Cardiac muscle cell (in vitro differentiated cells and primary cell): Measurements from ENCODE around the gene SPATA9. TPM values are rescaled to one million over a fixed set of nuclear protein-coding genes. Genes with fewer than 3 reads are reported as not detected.

Experiments
- DNase-seq, 2 donors: peaks; one replicate each; pipeline versions ENCODE4 v3.0.0 to v3.0.0-alpha.2; 2010 to 2017; ENCODE audit warnings: low read depth in 1 of 2, low spot score in 1 of 2
- H3K27ac ChIP-seq: fragments of 200-600 bp; sonication (generic); 2 replicates; pipeline ENCODE4 v1.5.1; 2016
- H3K27me3 ChIP-seq: fragments of 200-600 bp; sonication (generic); 2 replicates; pipeline ENCODE4 v1.6.0; 2016; ENCODE audit warnings: control low read depth
- H3K36me3 ChIP-seq: fragments of 200-600 bp; sonication (generic); 2 replicates; pipeline ENCODE4 v1.5.1; 2016; ENCODE audit warnings: control low read depth
- H3K4me1 ChIP-seq: fragments of 200-600 bp; sonication (generic); 2 replicates; pipeline ENCODE4 v1.8.1; 2017; ENCODE audit warnings: low read depth, mild to moderate bottlenecking, mixed run types
- H3K4me3 ChIP-seq: fragments of 200-600 bp; sonication (generic); 2 replicates; pipeline ENCODE4 v1.5.1; 2016; ENCODE audit warnings: mild to moderate bottlenecking
- H3K9me3 ChIP-seq: fragments of 200-600 bp; sonication (generic); 2 replicates; pipeline ENCODE4 v1.5.1; 2017; ENCODE audit warnings: low read depth, mild to moderate bottlenecking, control low read depth
- CTCF ChIP-seq: IDR thresholded peaks from 2 replicates; pipeline ENCODE4 v1.5.1; 2012; ENCODE audit warnings: low read depth, mild to moderate bottlenecking, low read length
- polyA plus RNA-seq: library from polyadenylated mRNA; unstranded; fragments of >200 nt; fragmentation: Nextera tagmentation; extraction: Ambion mirVana; gene quantifications from 2 replicates; pipeline ENCODE4 v1.2.1, GENCODE V29; 2016
- total RNA-seq: library from RNA; depleted of rRNA; stranded (reverse); fragments of >200 nt; gene quantifications from 2 replicates; pipeline ENCODE4 v1.2.3, GENCODE V29; 2016

The SPATA9 gene
- total and polyA plus RNA-seq, 2 experiments from 2014 or later, result 0.45 to 1.3 TPM

- no peaks in the 10 kb centered on the region for H3K9me3 ChIP-seq
- TF ChIP-seq CTCF, result no peak
- no peak for DNase-seq
- H3K36me3 ChIP-seq, result no peaks in the 10 kb centered on the region
- no peak overlapping the region for H3K4me3 ChIP-seq
- no peaks in the 10 kb centered on the region for H3K27me3 ChIP-seq
- peaks cover 3% of the 10 kb centered on the region for H3K4me1 ChIP-seq
- peak overlapping the region; percentile 3 for H3K27ac ChIP-seq
These were observed 12.8 kb downstream of the SPATA9 start for GRCh38 chr5:95669985-95670384.

- H3K27ac ChIP-seq, result peak overlapping the region; percentile 3
- H3K27me3 ChIP-seq, result no peaks in the 10 kb centered on the region
- peaks cover 5% of the 10 kb centered on the region for H3K4me1 ChIP-seq
- H3K4me3 ChIP-seq, result no peak overlapping the region
- H3K36me3 ChIP-seq, result no peaks in the 10 kb centered on the region
- DNase-seq, result peak in 1 of 2 donors; percentile 95
- no peaks in the 10 kb centered on the region for H3K9me3 ChIP-seq
- no peak for TF ChIP-seq CTCF
These were observed 13.3 kb downstream of the SPATA9 start for GRCh38 chr5:95669540-95669939.

- no peak for TF ChIP-seq CTCF
- H3K27me3 ChIP-seq, result no peaks in the 10 kb centered on the region
- DNase-seq, result peak in 1 of 2 donors; percentile 26
- no peaks in the 10 kb centered on the region for H3K9me3 ChIP-seq
- H3K36me3 ChIP-seq, result no peaks in the 10 kb centered on the region
- peaks cover 12% of the 10 kb centered on the region for H3K4me1 ChIP-seq
- no peak overlapping the region for H3K4me3 ChIP-seq
- H3K27ac ChIP-seq, result peak overlapping the region; percentile 3
These were observed 14.1 kb downstream of the SPATA9 start for GRCh38 chr5:95668728-95669127.

GRCh38 chr5:95668216-95668615, 14.6 kb downstream of the SPATA9 start:
- peak in 1 of 2 donors; percentile 47 for DNase-seq
- no peak for TF ChIP-seq CTCF
- H3K27me3 ChIP-seq, result no peaks in the 10 kb centered on the region
- no peaks in the 10 kb centered on the region for H3K9me3 ChIP-seq
- H3K4me3 ChIP-seq, result no peak overlapping the region
- H3K36me3 ChIP-seq, result no peaks in the 10 kb centered on the region
- H3K4me1 ChIP-seq, result peaks cover 12% of the 10 kb centered on the region
- no peak overlapping the region for H3K27ac ChIP-seq

- H3K9me3 ChIP-seq, result no peaks in the 10 kb centered on the region
- H3K36me3 ChIP-seq, result no peaks in the 10 kb centered on the region
- no peak for TF ChIP-seq CTCF
- H3K4me3 ChIP-seq, result no peak overlapping the region
- H3K27me3 ChIP-seq, result no peaks in the 10 kb centered on the region
- H3K27ac ChIP-seq, result no peak overlapping the region
- no peak for DNase-seq
- peaks cover 12% of the 10 kb centered on the region for H3K4me1 ChIP-seq
These were observed 15.1 kb downstream of the SPATA9 start for GRCh38 chr5:95667678-95668077.

GRCh38 chr5:95667061-95667618, 15.7 kb downstream of the SPATA9 start:
- DNase-seq, result no peak
- Histone ChIP-seq H3K27ac (no peak overlapping the region), H3K4me1 (peaks cover 12% of the 10 kb centered on the region), H3K27me3 (no peaks in the 10 kb centered on the region), H3K36me3 (no peaks in the 10 kb centered on the region), H3K4me3 (no peak overlapping the region), H3K9me3 (no peaks in the 10 kb centered on the region)
- no peak for TF ChIP-seq CTCF
